CD4-positive, alpha-beta T cell treated with Interleukin-12 subunit alpha and Interleukin-12 subunit beta, for 1 hour (primary cell): ENCODE data around the gene GOLM1.

Experiments
- DNase-seq: peaks from one replicate; pipeline ENCODE4 v3.0.0-alpha.2; 2020

GOLM1 gene

DNA sequence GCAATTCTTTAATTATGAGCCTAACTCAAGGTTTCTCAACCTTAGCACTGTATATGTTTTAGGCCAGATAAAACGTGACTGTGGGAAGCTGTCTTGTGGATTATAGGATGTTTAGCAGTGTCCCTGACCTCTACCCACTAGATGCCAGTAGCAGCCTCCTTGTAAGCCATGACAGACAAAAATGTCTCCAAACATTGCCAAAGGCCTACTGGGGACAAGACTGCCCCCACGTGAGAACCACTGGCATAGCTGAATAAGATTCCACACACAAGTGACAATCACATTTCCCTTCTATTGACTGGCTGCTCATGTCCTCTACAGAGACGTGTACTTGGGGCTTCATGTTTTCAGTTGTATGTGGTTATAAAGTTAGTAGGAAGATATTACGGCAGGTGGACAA, 55.4 kb downstream of the GOLM1 start:
- no peak for DNase-seq

DNA sequence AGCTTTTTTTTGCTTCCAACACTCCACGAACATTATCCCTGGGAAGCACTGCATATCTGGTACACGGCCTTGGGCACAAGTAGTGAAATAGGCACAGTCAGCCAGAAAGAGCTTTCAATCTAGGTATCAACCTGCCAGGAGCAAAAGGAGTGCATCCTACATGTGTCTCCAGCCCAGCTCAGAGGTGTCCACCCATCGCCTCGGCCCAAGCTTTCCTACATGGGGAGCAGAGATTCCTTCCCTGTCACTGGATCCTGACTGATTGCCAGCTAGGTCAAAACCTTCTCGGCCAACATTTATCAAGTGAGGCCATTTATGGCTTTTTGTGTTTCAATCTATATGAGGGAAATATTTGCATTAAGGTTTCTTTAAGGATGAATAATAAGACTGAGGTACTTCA, 55.8 kb downstream of the GOLM1 start:
- no peak for DNase-seq

DNA sequence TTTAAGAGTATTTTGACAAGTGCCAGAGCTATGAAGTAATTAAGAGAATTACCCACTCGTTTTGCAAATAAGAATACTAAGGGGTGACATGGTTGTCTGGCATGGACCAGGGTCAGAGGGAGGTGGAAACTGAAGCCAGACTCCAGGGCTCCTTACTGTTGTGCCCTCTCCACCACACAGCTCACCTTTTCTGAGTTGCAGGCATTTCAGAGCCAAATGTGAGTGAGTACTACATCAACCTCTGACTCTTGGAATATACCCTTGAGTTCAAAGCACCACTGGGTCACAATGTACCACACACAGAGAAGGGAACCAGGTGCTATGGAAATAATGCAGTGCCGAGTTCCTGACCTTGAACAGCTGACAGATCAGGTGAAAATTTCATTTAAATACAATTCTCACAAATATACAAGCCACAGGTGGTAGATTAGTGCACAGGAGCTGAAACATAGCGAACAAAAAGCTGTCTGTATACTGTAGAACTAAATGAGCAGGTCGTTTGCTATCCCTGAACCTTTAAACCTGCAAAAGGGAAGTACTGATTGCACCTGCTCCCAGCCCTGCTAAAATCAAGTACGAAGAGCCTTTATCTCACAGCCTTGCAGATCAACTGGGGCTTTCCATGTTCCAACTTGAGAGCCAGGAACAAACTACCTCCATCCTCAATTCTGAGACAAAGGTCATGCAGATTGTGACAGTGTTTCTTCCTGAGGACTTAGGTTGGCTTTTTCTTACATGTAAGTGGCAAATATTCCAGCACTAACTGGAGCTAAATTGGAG, 57.0 kb downstream of the GOLM1 start:
- no peak for DNase-seq

DNA sequence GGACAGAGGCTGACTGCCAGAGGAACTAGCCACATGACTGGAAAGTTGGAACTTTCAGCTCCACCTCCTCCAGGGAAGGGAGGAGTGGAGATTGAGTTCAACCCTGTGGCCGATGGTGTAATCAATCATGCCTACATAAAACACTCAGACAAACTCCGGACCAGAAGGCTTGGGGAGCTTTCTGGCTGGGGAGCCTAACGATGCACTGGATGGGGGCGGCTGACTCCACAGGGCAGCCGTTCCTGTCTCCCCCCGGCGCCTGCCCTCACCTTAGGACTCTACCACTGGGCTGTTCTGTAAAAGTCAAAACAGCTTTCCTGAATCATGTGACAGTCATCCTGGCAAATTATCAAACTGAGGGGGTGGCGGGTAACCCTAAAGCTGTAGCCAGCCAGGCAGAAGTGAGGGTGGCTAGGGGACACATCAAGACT, 58.0 kb downstream of the GOLM1 start:
- no peak for DNase-seq

DNA sequence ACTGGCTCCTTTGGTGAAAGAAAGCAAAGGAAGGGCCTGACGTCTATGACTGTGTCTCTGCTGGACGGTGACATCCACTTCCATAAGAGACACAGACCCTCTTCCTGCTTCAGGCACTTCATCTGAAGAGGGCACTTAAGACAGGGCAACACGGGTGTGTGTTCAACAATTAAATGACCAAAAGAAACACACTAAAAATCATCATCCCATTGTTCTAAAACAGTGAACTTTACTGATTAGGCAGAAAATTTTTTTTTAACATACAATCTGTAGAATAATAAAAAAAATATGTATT, 58.5 kb downstream of the GOLM1 start:
- DNase-seq, result no peak

DNA sequence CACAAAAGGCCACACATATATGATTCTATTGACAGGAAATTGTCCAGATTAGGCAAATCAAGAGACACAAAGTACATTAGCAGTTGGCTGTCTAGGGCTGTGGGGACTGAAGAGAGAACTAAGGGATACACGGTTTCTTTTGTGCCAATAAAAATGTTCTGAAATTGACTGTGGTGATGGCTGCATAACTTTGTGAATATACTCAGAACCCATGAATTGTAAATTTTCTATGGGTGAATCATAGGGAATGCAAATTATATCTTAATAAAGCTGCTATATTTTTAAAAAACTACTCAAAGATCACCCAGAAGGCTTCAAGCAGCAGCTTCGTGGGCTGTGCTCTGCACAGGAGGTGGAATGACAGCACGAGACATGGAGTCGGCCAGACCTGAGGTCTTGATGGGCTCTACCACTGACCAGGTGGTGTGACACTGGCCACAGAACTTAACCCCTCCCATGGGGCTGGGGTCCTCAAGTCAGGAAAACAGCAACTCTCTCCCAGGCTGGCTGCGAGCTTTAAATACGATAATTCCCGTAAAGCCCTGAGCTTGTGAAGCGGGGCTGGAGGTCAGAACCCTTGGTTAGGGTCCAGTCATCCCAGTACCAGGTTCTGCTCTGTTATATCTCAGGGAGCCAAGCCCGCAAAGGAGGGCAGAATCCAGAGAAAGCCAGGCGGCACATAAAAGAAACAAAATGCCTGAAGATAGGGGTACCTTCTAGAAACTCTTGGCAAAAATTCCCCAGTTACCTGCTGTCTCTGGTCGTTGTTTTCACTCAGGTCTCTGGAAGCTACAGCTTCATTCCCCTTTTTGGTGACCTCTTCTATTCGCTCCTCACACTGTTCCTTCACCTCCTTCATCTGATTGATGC, 59.1 kb downstream of the GOLM1 start:
- no peak for DNase-seq

DNA sequence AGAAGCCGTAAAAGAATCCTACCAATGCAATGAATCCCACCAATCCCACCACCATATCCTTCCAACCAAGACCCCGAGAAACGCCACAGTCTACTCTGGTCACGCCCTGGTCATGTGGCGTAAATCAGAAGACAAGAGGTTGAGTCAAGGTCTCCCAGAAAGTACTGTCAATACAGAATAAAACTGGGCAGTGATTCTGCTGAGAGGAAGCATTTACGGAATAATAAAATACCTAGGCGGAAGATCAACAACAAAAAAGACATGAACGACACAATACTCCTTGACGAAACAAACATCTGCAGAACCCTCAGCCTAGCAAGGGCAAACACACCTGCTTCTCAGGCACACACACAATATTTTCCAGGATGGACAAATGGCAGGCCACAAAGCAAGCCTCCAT, 62.8 kb downstream of the GOLM1 start:
- DNase-seq, result no peak

DNA sequence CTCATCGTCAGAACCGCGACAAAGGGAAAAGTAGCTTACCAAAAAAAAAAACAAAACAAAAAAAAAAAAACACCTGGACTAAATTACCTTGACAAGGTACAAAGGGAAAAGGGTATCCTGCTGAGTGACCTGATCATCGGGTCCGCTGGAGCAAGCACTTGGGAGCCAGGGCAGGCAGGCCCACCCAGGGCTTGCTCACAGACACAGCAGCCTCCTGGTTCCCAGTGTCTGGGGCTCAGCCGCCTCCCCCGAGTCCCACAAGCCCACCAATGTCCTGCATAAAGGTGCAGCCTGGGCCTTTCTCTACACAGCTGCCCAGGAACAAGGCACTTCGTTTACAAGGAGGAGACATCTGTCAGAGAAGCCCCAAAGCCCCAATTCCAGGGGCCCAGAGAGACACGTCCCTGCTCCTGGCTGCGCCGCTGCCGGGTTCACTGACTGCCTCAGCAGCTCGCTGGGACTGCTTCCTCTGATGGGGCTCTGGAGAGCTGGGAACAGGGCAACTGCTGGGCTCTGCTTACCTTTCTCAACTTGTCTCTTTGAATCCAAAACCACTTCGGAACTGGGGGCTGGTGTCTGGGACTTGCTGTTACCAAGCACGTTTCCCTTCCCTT, 63.4 kb downstream of the GOLM1 start:
- no peak for DNase-seq

DNA sequence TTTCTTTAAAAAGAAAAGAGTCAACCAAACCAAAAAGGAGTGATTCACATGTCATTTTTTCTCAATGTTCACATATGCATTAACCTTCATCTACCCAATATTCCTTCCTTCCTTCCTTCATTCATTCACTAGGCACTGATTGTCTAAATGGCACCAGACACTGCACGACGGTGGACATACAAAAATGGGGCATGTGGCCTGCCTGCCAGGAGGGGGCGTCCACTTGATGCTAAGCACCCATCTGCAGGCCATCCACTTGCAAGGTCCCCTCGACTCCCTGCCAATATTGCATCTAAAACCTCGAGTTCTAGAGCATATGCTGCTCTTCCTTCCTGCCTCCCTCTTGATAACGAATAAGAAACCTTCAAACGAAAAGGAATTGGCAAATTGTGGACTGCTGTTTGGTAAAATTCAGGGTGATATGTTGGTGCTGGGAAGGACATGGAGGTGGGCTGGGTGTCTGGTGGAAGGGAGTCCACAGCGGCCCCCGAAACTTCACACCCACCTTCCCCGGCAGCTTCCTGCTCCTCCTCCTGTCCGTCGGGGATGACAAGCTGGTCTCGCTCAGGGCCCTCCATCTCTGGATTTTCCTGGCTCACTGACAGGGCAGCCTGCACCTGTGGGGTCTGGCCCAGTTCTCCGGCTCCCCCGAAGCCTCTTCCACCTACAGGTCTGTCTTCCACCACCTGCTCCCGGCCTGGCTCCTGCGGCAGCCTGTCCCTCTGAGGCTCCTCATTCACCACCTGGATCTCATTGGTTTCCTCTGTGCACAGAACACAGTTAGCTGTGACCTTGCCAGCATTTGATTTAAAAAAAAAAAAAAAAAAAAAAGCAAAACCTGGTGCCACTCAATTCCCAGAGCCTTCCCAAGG, 64.3 kb downstream of the GOLM1 start:
- no peak for DNase-seq

DNA sequence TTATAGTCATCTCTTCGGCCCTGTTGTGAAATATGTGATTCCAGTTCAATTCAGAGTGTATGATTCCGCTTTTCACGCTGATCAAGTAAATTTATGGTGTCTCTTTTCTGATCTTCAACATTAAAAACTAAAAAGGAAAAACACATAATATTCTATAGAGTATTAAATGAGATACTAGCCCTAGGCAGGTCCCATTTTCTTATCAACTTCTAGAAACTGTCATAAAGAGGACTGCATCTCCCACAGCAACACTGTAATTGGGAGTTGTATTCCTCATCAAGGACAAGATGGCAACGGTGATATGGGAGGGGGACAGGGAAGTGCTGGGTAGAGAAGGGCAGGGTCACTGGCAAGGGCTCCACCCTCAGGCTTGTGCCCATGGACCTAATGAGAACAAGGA, 71.6 kb downstream of the GOLM1 start:
- no peak for DNase-seq

DNA sequence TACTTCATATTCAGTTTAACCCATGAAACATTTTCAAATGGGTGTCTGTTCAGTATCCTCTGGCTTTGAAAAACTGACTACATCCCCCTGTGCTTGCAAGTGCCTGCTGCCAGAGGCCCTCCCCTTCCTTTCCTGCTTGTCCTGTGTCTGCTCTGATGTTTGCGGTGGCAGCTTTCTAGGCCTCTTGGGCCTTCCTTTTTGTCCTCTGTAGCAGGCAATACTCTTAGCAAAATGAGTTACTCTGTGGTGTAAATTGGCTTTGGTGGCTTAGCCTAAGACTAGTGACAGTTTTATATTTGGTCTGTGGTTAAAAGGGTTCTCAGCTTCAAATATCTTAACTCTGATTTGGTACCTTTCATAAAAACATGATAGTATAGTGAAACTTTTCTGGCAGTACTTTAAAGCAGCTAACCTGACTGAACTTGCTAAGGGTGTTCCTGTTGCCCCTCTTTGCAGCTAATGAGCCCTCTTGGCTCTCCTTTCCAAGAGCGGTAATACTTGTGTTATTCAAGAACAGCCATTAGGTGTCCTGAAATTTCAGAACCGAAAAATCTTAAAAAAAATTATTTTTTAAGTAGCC, 76.6 kb downstream of the GOLM1 start:
- no peak for DNase-seq

DNA sequence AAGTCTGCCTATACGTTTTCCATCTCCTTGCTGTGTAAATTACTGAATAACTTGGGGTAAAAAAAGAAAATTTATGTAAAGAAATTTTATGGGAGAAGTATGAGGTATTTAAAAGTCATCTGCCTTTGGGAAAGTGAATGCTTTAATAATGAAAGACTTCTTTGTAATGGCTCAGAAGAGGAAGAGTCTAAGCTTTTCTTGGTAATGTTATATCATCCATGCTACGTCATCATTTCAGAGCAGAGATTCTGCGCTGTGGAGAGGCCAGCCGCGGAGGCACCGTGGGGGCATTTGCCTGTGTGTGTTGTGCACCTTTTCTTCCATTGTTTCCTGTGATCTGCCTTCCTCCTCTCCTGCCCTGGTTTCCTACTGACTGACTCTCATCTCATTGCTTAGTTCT, 78.2 kb downstream of the GOLM1 start:
- DNase-seq, result no peak

DNA sequence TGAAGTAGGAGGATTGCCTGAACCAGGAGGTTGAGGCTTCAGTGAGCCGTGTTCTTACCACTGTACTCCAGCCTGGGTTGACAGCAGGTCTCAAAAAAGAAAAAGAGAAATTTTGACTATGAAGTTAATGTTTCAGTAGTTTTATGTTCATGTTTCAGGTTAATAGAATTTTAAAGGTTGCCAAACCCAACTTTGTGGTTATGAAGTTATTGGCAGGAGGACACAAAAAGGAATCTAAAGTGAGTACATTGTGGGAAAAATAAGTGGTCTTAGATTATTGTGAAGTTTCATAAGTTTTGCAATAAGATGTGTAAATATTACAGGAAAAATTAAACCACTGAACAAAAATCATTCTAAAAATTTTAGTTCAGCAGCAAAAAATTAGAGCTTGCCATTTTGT, 78.6 kb downstream of the GOLM1 start:
- DNase-seq, result no peak

DNA sequence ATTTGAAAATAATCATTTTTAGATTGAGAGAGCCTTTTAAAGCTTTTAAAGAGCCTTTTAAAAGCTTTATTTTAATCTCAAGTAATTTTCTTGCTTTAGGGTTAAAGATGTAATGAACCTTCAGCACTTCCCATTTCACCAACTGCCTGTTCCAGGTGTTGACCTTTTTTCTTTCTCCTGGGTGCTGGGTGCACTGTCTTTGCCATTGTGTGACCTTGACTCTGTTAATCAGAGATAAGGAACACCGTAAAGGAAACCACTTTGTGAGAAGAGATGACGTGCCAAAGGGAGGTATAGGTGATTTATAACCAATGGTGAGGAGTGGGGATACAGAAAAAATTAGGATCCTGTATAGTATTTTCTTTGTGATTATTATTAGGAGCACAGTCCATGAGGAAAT, 90.2 kb downstream of the GOLM1 start:
- DNase-seq, result no peak

DNA sequence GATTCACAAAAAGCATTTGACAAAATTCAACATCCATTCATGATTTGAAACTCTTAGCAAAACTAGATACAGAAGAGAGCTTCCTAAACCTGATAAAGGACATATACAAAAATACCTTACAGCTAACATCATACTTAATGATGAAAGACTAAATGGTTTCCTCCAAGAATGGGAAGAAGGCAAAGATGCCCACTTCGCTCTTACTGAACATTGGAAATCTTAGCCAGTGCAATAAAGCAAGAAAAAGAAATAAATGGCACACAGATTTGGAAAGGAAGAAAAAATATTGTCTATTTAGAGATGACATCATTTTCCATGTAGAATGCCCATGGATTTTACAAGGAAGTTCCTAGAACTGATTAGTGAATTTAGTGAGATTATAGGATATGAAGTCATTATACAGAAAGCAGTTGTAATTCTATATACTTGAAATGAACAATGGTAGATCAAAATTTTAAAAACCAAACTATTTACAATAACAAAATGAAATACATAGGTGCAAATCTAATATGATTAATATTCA, 94.0 kb downstream of the GOLM1 start:
- no peak for DNase-seq

DNA sequence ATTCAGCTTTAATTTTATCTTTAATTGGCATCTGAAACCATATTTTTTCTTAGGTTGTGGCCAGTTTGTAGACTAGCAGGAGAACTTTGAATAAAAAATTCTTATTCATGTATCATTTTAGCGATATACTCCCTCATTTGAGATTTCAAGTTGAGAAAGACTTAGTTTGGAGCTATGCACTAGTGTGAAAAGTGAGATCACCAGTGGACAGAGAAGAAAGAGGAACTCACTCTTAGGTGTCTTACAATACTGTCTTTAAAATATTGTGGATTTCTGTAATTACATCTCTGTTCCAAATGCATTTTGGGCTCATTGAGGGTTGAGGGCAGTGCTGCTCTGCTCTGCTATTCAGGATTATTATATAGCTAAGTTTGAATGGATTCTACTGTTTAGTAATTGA, 103.8 kb downstream of the GOLM1 start:
- DNase-seq, result no peak

DNA sequence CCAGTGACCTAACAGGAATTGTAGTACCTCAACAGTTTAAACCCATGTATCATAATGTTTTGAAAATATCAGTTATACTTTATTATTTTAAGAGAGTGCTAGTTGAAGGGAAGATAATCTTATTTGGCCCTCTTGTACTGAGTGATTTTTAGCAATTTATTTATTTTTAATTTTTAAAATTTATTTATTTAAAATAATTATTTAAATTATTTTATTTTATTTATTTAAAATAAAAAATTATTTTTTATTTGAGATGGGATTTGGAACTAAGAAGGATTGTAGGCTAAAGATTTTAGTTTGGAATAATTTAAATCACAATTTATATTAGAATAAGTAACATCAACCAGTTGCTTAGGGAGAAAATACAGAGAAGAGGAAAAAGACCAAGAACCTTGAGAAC, 104.3 kb downstream of the GOLM1 start:
- no peak for DNase-seq

DNA sequence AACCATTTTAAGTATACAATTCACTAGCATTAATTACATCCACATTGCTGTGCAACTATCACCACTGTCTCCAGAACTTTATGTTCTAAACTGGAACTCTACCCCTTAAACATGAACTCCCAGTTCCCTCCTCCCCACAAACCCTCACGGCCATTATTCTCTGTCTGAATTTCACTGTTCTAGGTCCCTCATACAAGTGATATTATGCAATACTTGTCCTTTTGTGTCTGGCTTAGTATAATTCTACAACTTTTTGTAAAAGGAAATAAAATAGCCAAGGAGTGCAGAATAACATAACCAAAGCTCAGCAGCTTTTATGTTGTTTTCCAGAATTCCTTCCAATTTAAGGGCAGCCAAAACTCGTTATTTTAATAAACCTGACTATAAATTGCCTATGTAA, 105.2 kb downstream of the GOLM1 start:
- DNase-seq, result no peak

DNA sequence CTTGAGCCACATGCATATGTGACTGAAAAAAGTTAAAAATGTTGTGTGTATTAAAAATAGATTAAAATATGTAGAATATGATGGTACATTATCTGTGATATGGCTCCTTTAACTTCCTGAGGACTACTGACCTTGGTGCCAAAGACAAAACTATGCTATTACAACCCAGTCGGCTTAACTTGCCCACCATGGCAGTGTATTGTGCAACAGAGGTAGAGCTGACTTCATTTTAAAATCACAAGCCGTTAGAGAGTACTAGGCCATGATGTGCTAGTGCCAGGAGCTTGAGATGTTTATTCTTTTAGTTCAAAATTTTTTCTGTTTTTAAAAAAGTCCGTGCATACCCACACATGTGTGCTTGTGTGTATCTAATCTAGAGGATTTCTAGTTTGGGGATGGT, 112.1 kb downstream of the GOLM1 start:
- no peak for DNase-seq

DNA sequence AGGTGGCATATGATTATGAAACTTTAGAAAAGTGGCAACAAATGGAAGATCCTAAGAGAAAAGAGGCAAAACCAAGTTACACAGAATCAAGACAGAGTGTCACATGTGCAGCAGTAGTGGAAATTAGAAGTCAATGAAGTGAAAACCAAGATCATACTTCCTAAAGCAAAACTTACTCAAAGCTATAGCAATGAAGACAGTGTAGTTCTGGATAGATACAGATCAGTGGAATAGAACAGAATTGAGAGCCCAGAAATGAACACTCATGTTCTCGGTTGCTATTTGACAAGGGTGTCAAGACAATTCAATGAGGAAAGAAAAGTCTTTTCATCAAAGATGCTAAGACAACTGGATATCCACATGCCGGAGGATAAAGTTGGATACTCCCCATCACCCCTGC, 114.9 kb downstream of the GOLM1 start:
- DNase-seq, result no peak

DNA sequence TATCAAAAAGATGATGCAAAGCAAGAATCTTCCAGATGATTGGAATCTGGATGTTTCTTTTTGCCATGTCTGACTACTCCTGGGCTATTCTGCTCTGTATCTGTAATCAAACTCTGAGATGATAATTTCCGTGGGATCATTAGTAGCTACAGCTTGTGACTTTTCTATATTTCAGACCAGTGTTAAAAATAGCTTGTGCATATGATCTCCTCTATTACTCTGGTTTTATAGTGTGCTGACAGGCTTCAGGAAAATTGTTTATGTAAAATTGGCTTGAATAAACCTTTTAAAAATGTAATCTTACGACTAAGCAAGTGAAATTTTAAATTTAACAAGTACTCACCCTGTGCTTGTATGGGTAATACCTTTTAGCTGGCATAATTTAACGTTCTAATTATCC, 118.0 kb downstream of the GOLM1 start:
- no peak for DNase-seq

DNA sequence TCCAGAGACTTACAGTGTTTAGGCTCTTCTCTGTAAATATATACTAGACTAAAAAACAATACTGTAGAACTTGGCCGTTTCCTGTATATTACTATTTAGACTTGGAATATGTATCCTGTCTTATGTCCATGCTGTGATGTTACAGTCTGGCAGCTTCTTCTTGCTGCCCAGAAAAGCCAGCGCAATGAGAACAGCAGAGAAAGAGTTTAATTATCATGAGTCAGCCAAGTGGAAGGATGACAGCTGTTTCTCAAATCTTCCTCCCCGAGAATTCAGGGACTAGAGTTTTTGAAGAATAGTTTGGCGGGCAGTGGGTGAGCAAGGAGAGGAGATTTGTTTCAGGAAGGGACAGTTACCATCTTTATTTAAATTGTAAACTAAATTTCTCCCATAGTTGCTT, 120.9 kb downstream of the GOLM1 start:
- no peak for DNase-seq
